GOT3 (cell line): Measurements from ENCODE around the gene LAG3.

ENCODE experiments used
- DNase-seq: peaks from one replicate; lab custom pipeline; 2025; ENCODE audit warnings: mixed read lengths; lab: John Stamatoyannopoulos, UW

LAG3 gene

GRCh38 chr12:6790496-6791150 is 18.3 kb downstream of the LAG3 start:
- DNase-seq, result no peak

GRCh38 chr12:6791931-6792520 is 19.7 kb downstream of the LAG3 start:
- DNase-seq, result no peak

GRCh38 chr12:6792522-6793201 is 20.3 kb downstream of the LAG3 start:
- DNase-seq, result no peak

- DNase-seq, result no peak
Observed at GRCh38 chr12:6795088-6795487, 22.8 kb downstream of the LAG3 start.

GRCh38 chr12:6796576-6796975 is 24.3 kb downstream of the LAG3 start:
- no peak for DNase-seq

- DNase-seq, result no peak
Observed at GRCh38 chr12:6799147-6799546, 26.8 kb downstream of the LAG3 start.

GRCh38 chr12:6807170-6807569 is 34.9 kb downstream of the LAG3 start:
- no peak for DNase-seq

GRCh38 chr12:6809056-6809455 is 36.7 kb downstream of the LAG3 start:
- no peak for DNase-seq

- DNase-seq, result no peak
Observed at GRCh38 chr12:6810758-6811157, 38.4 kb downstream of the LAG3 start.

GRCh38 chr12:6813363-6813762 is 41.0 kb downstream of the LAG3 start:
- DNase-seq, result no peak

GRCh38 chr12:6816598-6816997 is 44.3 kb downstream of the LAG3 start:
- DNase-seq, result no peak

GRCh38 chr12:6817098-6817497 is 44.8 kb downstream of the LAG3 start:
- no peak for DNase-seq

- DNase-seq, result no peak
Observed at GRCh38 chr12:6817662-6818157, 45.4 kb downstream of the LAG3 start.

GRCh38 chr12:6818222-6818621 is 45.9 kb downstream of the LAG3 start:
- no peak for DNase-seq

- no peak for DNase-seq
Observed at GRCh38 chr12:6818645-6819044, 46.3 kb downstream of the LAG3 start.

- no peak for DNase-seq
Observed at GRCh38 chr12:6819106-6820030, 47.0 kb downstream of the LAG3 start.

GRCh38 chr12:6820166-6820565 is 47.8 kb downstream of the LAG3 start:
- no peak for DNase-seq

GRCh38 chr12:6821591-6822425 is 49.5 kb downstream of the LAG3 start, which contains the start of gene GPR162:
TSS of gene GPR162 (plus strand) at chr12:6821821. CDS start at chr12:6823899, 2,078 bp downstream.
- DNase-seq, result no peak

GRCh38 chr12:6822426-6823135 is 50.3 kb downstream of the LAG3 start:
- DNase-seq, result no peak
